IMR-90 (cell line): ENCODE measurements around the gene DTX1. TPM values are rescaled to one million over a fixed set of nuclear protein-coding genes. Genes with fewer than 3 reads are reported as not detected.

Experiments
- ATAC-seq: fragments of 200-7000 bp; cut with Tn5 transposase; 2 replicates; pipeline ENCODE4 v1.9.1; 2020; ENCODE audit warnings: low read depth, mild to moderate bottlenecking, moderate library complexity
- BruUV-seq: library from RNA; stranded (reverse); fragments of 400-500 nt; replicated peaks from 2 replicates; lab custom pipeline; 2021; lab: Mats Ljungman, UMichigan
- CTCF ChIA-PET: fragments of 300-600 bp; formaldehyde crosslinking; extraction: SDS; loops from one replicate; lab custom pipeline; 2021; ENCODE audit warnings: antibody characterized with exemption; lab: Yijun Ruan, JAX
- POLR2A ChIA-PET: fragments of 300-600 bp; sonication (Branson Sonifier 250); formaldehyde crosslinking; loops from one replicate; lab custom pipeline; 2022; ENCODE audit warnings: antibody characterized with exemption; ENCODE audit not compliant: unreplicated experiment; lab: Charles Lee
- DNase-seq: peaks from one replicate; pipeline ENCODE4 v3.0.0; 2013
- H2AFZ ChIP-seq: replicated peaks from 2 replicates; pipeline ENCODE3; 2013; ENCODE audit warnings: low read length, mild to moderate bottlenecking; ENCODE audit not compliant: poor library complexity
- H2AK5ac ChIP-seq: 2 replicates; pipeline ENCODE4 v1.6.1; 2013; ENCODE audit warnings: low read depth, low read length, inconsistent platforms
- H2AK9ac ChIP-seq: replicated peaks from 2 replicates; pipeline ENCODE3; 2013; ENCODE audit warnings: mild to moderate bottlenecking, low read depth, low read length, moderate library complexity; ENCODE audit not compliant: poor library complexity
- H2BK120ac ChIP-seq: 2 replicates; pipeline ENCODE4 v1.6.1; 2013; ENCODE audit warnings: low read depth, low read length, inconsistent platforms
- H2BK15ac ChIP-seq: 3 replicates; pipeline ENCODE4 v1.6.1; 2013; ENCODE audit warnings: low read depth, low read length, inconsistent platforms
- H2BK20ac ChIP-seq: 2 replicates; pipeline ENCODE4 v1.6.1; 2013; ENCODE audit warnings: low read depth, mild to moderate bottlenecking, inconsistent platforms, low read length, moderate library complexity
- H2BK5ac ChIP-seq: 2 replicates; pipeline ENCODE4 v1.6.1; 2013; ENCODE audit warnings: mild to moderate bottlenecking, low read depth, low read length, inconsistent platforms; ENCODE audit not compliant: poor library complexity, severe bottlenecking
- H3K14ac ChIP-seq: replicated peaks from 2 replicates; pipeline ENCODE4 v1.6.1; 2013; ENCODE audit warnings: low read depth, low read length, inconsistent platforms
- H3K18ac ChIP-seq: 2 replicates; pipeline ENCODE4 v1.6.1; 2013; ENCODE audit warnings: low read depth, low read length, control low read depth
- H3K23ac ChIP-seq: 2 replicates; pipeline ENCODE4 v1.6.1; 2013; ENCODE audit warnings: low read depth, low read length, inconsistent platforms
- H3K27ac ChIP-seq: 2 replicates; pipeline ENCODE4 v1.5.1; 2013; ENCODE audit warnings: mild to moderate bottlenecking, control low read depth, low read length; ENCODE audit not compliant: insufficient read depth
- H3K27me3 ChIP-seq: 2 replicates; pipeline ENCODE4 v1.6.1; 2013; ENCODE audit warnings: low read length; ENCODE audit not compliant: control insufficient read depth, insufficient read depth
- H3K36me3 ChIP-seq: 2 replicates; pipeline ENCODE4 v1.6.1; 2013; ENCODE audit warnings: low read length, mixed read lengths; ENCODE audit not compliant: control insufficient read depth, insufficient read depth
- H3K4ac ChIP-seq: 2 replicates; pipeline ENCODE4 v1.6.1; 2013; ENCODE audit warnings: low read depth, low read length, inconsistent platforms
- H3K4me1 ChIP-seq: 2 replicates; pipeline ENCODE4 v1.6.1; 2013; ENCODE audit warnings: low read length, mixed read lengths; ENCODE audit not compliant: control insufficient read depth, insufficient read depth
- H3K4me2 ChIP-seq: 2 replicates; pipeline ENCODE4 v1.6.1; 2013; ENCODE audit warnings: low read depth, mild to moderate bottlenecking, control low read depth, low read length, moderate library complexity
- H3K4me3 ChIP-seq: 2 replicates; pipeline ENCODE4 v1.5.1; 2013; ENCODE audit warnings: low read depth, mild to moderate bottlenecking, control low read depth, low read length, moderate library complexity; ENCODE audit not compliant: insufficient read depth
- H3K56ac ChIP-seq: 2 replicates; pipeline ENCODE4 v1.6.1; 2013; ENCODE audit warnings: low read length, inconsistent platforms; ENCODE audit not compliant: insufficient read depth; ENCODE audit errors: extremely low read depth
- H3K79me1 ChIP-seq, 2 experiments: 2 replicates each; pipeline ENCODE4 v1.6.1; 2013; ENCODE audit warnings: low read length in 2 of 2, inconsistent platforms in 1 of 2, low read depth in 1 of 2
- H3K9ac ChIP-seq: 2 replicates; pipeline ENCODE4 v1.6.1; 2013; ENCODE audit warnings: low read depth, low read length, control low read depth
- H3K9me1 ChIP-seq: 2 replicates; pipeline ENCODE4 v1.6.1; 2013; ENCODE audit warnings: low read length, inconsistent platforms; ENCODE audit not compliant: insufficient read depth
- H3K9me3 ChIP-seq: 2 replicates; pipeline ENCODE4 v1.6.1; 2013; ENCODE audit warnings: low read length; ENCODE audit not compliant: control insufficient read depth, insufficient read depth
- H4K20me1 ChIP-seq: 2 replicates; pipeline ENCODE4 v1.6.1; 2013; ENCODE audit warnings: low read length, inconsistent platforms; ENCODE audit not compliant: insufficient read depth
- H4K5ac ChIP-seq: 2 replicates; pipeline ENCODE4 v1.6.1; 2013; ENCODE audit warnings: mild to moderate bottlenecking, low read depth, low read length, control low read depth
- H4K8ac ChIP-seq, 2 experiments: 2 replicates each; pipeline ENCODE4 v1.6.1; 2013; ENCODE audit warnings: low read depth in 2 of 2, low read length in 2 of 2, control low read depth in 1 of 2, inconsistent platforms in 1 of 2
- H4K91ac ChIP-seq: 2 replicates; pipeline ENCODE4 v1.6.1; 2013; ENCODE audit warnings: low read depth, low read length, inconsistent platforms; ENCODE audit not compliant: insufficient read depth
- CEBPB ChIP-seq: IDR thresholded peaks from 2 replicates; pipeline ENCODE4 v1.6.1; 2012; ENCODE audit warnings: low read depth, low read length, improper control_type of control experiment
- FOS ChIP-seq: fragments of 150-350 bp; IDR thresholded peaks from 2 replicates; pipeline ENCODE4 v1.6.1; 2016; ENCODE audit warnings: low read depth, low read length
- MAZ ChIP-seq: IDR thresholded peaks from 2 replicates; pipeline ENCODE4 v1.6.1; 2012; ENCODE audit warnings: low read depth, mild to moderate bottlenecking, low read length, improper control_type of control experiment, moderate library complexity, borderline replicate concordance
- NFE2L2 ChIP-seq: fragments of 150-350 bp; IDR thresholded peaks from 2 replicates; pipeline ENCODE4 v1.6.1; 2016; ENCODE audit warnings: low read depth, mild to moderate bottlenecking, low read length
- RAD21 ChIP-seq: IDR thresholded peaks from 2 replicates; pipeline ENCODE4 v1.6.1; 2012; ENCODE audit warnings: low read length, improper control_type of control experiment
- SMC3 ChIP-seq: fragments of 150-350 bp; IDR thresholded peaks from 2 replicates; pipeline ENCODE4 v1.6.1; 2016; ENCODE audit warnings: low read depth, mild to moderate bottlenecking, antibody characterized with exemption, low read length, moderate library complexity
- whole genome bisulfite sequencing, 2 experiments: methylation state at CpG; one replicate each; pipeline versions ENCODE4 v1.1.5 to v1.1.7; 2013; ENCODE audit warnings: missing lambda C conversion rate in 2 of 2; ENCODE audit not compliant: insufficient read length in 1 of 2; ENCODE audit errors: extremely low coverage in 2 of 2; 5-methylcytosine and 5-hydroxymethylcytosine counted together
- dilution Hi-C: fragments of 300-500 bp; cut with HindIII; formaldehyde crosslinking; loops from one replicate; pipeline ENCODE4 v1.14.3; 2018; ENCODE audit warnings: low sequenced_read_pairs; ENCODE audit not compliant: unreplicated experiment
- in situ Hi-C: fragments of 300-500 bp; cut with MboI; formaldehyde crosslinking; loops from 3 replicates; pipeline ENCODE4 v1.14.3; 2019; ENCODE audit warnings: low sequenced_read_pairs, inconsistent platforms, mixed read lengths
- intact Hi-C: fragments of 100-400 bp; cut with micrococcal nuclease; formaldehyde crosslinking; loops from 2 replicates; pipeline ENCODE4 v1.10.0; 2022
- polyA plus RNA-seq, 3 experiments: library from polyadenylated mRNA; depleted of rRNA; stranded (reverse); fragments of >200 nt; gene quantifications; 2 replicates each; pipeline ENCODE4 v1.2.3, GENCODE V29; 2012; ENCODE audit warnings: low replicate concordance in 1 of 3
- total RNA-seq: library from RNA; depleted of rRNA; stranded (reverse); fragments of >200 nt; gene quantifications from 2 replicates; pipeline ENCODE4 v1.2.3, GENCODE V29; 2012

Gene DTX1
- total and polyA plus RNA-seq, 2 of the 4 experiments (the other 2 are of a cell fraction): not detected

DNA sequence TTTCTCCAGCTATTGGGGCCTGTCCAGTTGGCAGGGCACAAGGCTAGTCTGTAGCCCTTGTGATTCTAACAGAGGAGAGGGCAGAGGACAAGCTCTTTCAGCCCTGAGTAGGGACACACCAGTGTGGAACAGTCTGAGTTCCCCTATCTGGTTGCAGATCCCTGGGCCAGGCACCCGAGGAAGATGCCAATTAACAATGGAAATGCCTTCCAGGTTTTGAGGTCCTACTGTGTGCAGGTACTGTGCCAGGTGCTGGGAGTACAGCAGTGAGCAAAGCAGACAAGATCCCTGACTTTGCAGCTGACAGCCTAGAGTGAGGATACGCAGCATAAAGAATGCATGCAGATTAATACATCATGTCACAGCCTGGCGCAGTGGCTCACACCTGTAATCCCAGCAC lies 17.1 kb downstream of the DTX1 start:
- H3K14ac ChIP-seq: no peak overlapping the region
- dilution Hi-C loops: no loop called here
- no peak overlapping the region for H2BK120ac ChIP-seq
- in situ Hi-C loops: no loop called here
- no peak overlapping the region for H2AK9ac ChIP-seq
- no peak overlapping the region for H3K4me3 ChIP-seq
- ChIA-PET POLR2A (no interaction called here), CTCF (no interaction called here)
- H3K9me1 ChIP-seq: no peaks in the 10 kb centered on the region
- H3K36me3 ChIP-seq: no peaks in the 10 kb centered on the region
- H3K4ac ChIP-seq: no peak overlapping the region
- H3K9ac ChIP-seq: no peak overlapping the region
- no peak overlapping the region for H2BK20ac ChIP-seq
- 25% methylated on average over 1 of the region's 3 CpGs; no CpG with 5 or more reads in 1 of the 2 experiments for WGBS, 2 experiments
- H2AK5ac ChIP-seq: no peak overlapping the region
- H3K4me2 ChIP-seq: no peak overlapping the region
- H3K23ac ChIP-seq: no peak overlapping the region
- peaks cover 12% of the 10 kb centered on the region for H3K27me3 ChIP-seq
- no peak overlapping the region for H3K18ac ChIP-seq
- H4K91ac ChIP-seq: no peak overlapping the region
- no peaks in the 10 kb centered on the region for H3K79me1 ChIP-seq
- intact Hi-C loops: no loop called here
- DNase-seq (no peak), ATAC-seq (no peak)
- H2BK15ac ChIP-seq: no peak overlapping the region
- H4K8ac ChIP-seq: no peak overlapping the region
- no peak overlapping the region for H3K27ac ChIP-seq
- H3K9me3 ChIP-seq: no peaks in the 10 kb centered on the region
- no peak overlapping the region for H2AFZ ChIP-seq
- no peaks in the 10 kb centered on the region for H3K4me1 ChIP-seq
- no TSS peak for BruUV-seq
- no peak overlapping the region for H3K56ac ChIP-seq
- no peak overlapping the region for H4K5ac ChIP-seq
- TF ChIP-seq MAZ (no peak), SMC3 (no peak), RAD21 (no peak), FOS (no peak), NFE2L2 (no peak), CEBPB (no peak)
- no peak overlapping the region for H2BK5ac ChIP-seq
- H4K20me1 ChIP-seq: no peaks in the 10 kb centered on the region
